GM18909 (cell line): ENCODE results near the gene TRIM67.
"Not testable (repeated sequence)": the region's sequence is repeated elsewhere in the genome, so short reads cannot be mapped to it uniquely, and the experiment has no call there.

ENCODE experiments used
- ATAC-seq: cut with Tn5 transposase; IDR thresholded peaks from one replicate; pipeline ENCODE4 v1.9.1; 2021; ENCODE audit warnings: mild to moderate bottlenecking; ENCODE audit not compliant: unreplicated experiment, poor library complexity

The TRIM67 gene

GRCh38 chr1:231155808-231156207 is 6.0 kb upstream of the TRIM67 start:
- ATAC-seq, result no peak

- ATAC-seq, result no peak
Measured at GRCh38 chr1:231157311-231157710, 4.5 kb upstream of the TRIM67 start.

- not testable (repeated sequence) for ATAC-seq
Measured at GRCh38 chr1:231158141-231158540, 3.7 kb upstream of the TRIM67 start.

- no peak for ATAC-seq
Measured at GRCh38 chr1:231159202-231159962, 2.5 kb upstream of the TRIM67 start.

- ATAC-seq, result no peak
Measured at GRCh38 chr1:231159963-231160761, 1.7 kb upstream of the TRIM67 start.

GRCh38 chr1:231160895-231161666 is 777 bp upstream of the TRIM67 start:
- ATAC-seq, result no peak

- no peak for ATAC-seq
Measured at GRCh38 chr1:231162297-231162969, 575 bp downstream of the TRIM67 start.

GRCh38 chr1:231162970-231163829 is 1.3 kb downstream of the TRIM67 start:
- no peak for ATAC-seq

- ATAC-seq, result no peak
Measured at GRCh38 chr1:231163830-231164427, 2.1 kb downstream of the TRIM67 start.

- no peak for ATAC-seq
Measured at GRCh38 chr1:231165371-231165770, 3.5 kb downstream of the TRIM67 start.

GRCh38 chr1:231166398-231166797 is 4.5 kb downstream of the TRIM67 start:
- ATAC-seq, result no peak

- no peak for ATAC-seq
Measured at GRCh38 chr1:231170875-231171274, 9.0 kb downstream of the TRIM67 start.

- no peak for ATAC-seq
Measured at GRCh38 chr1:231171623-231172197, 9.9 kb downstream of the TRIM67 start.

- ATAC-seq, result no peak
Measured at GRCh38 chr1:231172411-231172810, 10.6 kb downstream of the TRIM67 start.

GRCh38 chr1:231176421-231176820 is 14.6 kb downstream of the TRIM67 start:
- no peak for ATAC-seq

GRCh38 chr1:231177226-231177625 is 15.4 kb downstream of the TRIM67 start:
- no peak for ATAC-seq

GRCh38 chr1:231177936-231178335 is 16.1 kb downstream of the TRIM67 start:
- ATAC-seq, result no peak

GRCh38 chr1:231178970-231179369 is 17.1 kb downstream of the TRIM67 start:
- no peak for ATAC-seq

GRCh38 chr1:231180034-231180433 is 18.2 kb downstream of the TRIM67 start:
- no peak for ATAC-seq
